GM12872 (cell line): Measurements from ENCODE around the gene IDH1.

Experiments
- CTCF ChIP-seq: IDR thresholded peaks from 3 replicates; pipeline ENCODE4 v1.5.1; 2011; ENCODE audit warnings: low read depth, mild to moderate bottlenecking, low read length, moderate library complexity; ENCODE audit not compliant: insufficient read depth

Gene IDH1

GRCh38 chr2:208254871-208255556, at the start of gene IDH1:
Gene IDH1 (minus strand): TSS chr2:208255071. CDS start chr2:208251551, 3,520 bp downstream.
- peak; percentile 60 for TF ChIP-seq CTCF

GRCh38 chr2:208304157-208304556, 49.3 kb upstream of the IDH1 start:
- TF ChIP-seq CTCF, result no peak

- no peak for TF ChIP-seq CTCF
Observed at GRCh38 chr2:208300847-208301618, 46.2 kb upstream of the IDH1 start.

GRCh38 chr2:208297961-208298360, 43.1 kb upstream of the IDH1 start:
- TF ChIP-seq CTCF, result no peak

- no peak for TF ChIP-seq CTCF
Observed at GRCh38 chr2:208296610-208297009, 41.7 kb upstream of the IDH1 start.

- TF ChIP-seq CTCF, result no peak
Observed at GRCh38 chr2:208295834-208296233, 41.0 kb upstream of the IDH1 start.

- TF ChIP-seq CTCF, result no peak
Observed at GRCh38 chr2:208294482-208295024, 39.7 kb upstream of the IDH1 start.
